KOPT-K1 (cell line): ENCODE data around the gene LGR4.
"Not testable (repeated sequence)": the region's sequence is repeated elsewhere in the genome, so short reads cannot be mapped to it uniquely, and the experiment has no call there.

Source experiments
- H3K27ac ChIP-seq: fragments of 200-600 bp; sonication (generic); 2 replicates; pipeline ENCODE4 v1.5.1; 2016; ENCODE audit warnings: antibody characterized with exemption, mild to moderate bottlenecking, low read depth, low read length; ENCODE audit not compliant: poor library complexity, severe bottlenecking
- H3K36me3 ChIP-seq: fragments of 200-600 bp; sonication (generic); 2 replicates; pipeline ENCODE4 v1.5.1; 2017; ENCODE audit warnings: antibody characterized with exemption, mild to moderate bottlenecking, low read length, moderate library complexity; ENCODE audit not compliant: insufficient read depth
- H3K9me3 ChIP-seq: fragments of 200-600 bp; sonication (generic); 2 replicates; pipeline ENCODE4 v1.5.1; 2017; ENCODE audit warnings: antibody characterized with exemption, low read length, mild to moderate bottlenecking; ENCODE audit not compliant: insufficient read depth, poor library complexity, severe bottlenecking

Gene LGR4

DNA sequence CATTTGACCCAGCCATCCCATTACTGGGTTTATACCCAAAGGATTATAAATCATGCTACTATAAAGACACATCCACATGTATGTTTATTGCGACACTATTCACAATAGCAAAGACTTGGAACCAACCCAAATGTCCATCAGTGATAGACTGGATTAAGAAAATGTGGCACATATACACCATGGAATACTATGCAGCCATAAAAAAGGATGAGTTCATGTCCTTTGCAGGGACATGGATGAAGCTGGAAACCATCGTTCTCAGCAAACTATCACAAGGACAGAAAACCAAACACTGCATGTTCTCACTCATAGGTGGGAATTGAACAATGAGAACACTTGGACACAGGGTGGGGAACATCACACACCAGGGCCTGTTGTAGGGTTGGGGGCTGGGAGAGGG, 145.5 kb downstream of the LGR4 start:
- not testable (repeated sequence) for H3K9me3 ChIP-seq, H3K27ac ChIP-seq
- H3K36me3 ChIP-seq: peaks cover 11% of the 10 kb centered on the region; the same call in 1 of the 2 replicates

DNA sequence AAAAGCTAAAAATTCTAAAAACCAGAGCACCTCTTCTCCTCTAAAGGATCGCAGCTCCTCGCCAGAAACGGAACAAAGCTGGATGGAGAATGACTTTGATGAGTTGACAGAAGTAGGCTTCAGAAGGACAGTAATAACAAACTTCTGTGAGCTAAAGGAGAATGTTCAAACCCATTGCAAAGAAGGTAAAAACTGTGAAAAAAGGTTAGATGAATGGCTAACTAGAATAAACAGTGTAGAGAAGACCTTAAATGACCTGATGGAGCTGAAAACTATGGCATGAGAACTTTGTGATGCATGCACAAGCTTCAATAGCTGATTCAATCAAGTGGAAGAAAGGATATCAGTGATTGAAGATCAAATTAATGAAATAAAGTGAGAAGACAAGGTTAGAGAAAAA, 150.4 kb downstream of the LGR4 start:
- not testable (repeated sequence) for H3K27ac ChIP-seq, H3K36me3 ChIP-seq, H3K9me3 ChIP-seq

DNA sequence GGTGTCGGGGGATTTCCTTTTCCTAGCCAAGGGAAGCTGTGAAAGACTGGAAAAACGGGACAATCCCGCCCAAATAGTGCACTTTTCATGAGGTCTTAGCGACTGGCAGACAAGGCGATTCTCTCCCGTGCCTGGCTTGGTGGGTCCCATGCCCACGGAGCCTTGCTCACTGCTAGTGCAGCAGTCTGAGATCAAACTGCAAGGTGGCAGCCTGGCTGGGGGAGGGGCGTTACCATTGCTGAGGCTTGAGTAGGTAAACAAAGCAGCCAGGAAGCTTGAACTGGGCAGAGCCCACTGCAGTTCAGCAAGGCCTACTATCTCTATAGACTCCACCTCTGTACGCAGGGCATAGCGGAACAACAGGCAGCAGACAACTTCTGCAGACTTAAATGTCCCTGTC, 151.2 kb downstream of the LGR4 start:
- H3K9me3 ChIP-seq, H3K27ac ChIP-seq, H3K36me3 ChIP-seq: not testable (repeated sequence)

DNA sequence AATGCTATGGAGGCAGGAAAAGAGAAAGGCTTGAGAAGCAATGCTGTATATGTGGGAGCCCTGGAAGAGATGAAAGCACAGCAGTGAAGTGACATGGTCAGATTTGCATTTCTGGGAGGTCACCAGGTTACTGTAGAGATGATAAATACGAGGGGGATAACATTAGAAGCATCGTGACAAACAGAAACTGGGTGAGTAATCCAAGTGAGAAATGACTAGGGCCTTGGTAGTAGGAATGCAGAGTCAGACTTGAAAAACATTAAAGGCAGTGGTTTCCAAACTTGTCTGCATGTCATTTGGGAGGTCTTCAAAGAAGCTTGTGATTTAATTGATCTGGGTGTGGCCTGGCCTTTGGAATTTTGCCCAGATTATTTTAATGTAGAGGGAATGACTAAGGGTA, 153.5 kb downstream of the LGR4 start:
- no peaks in the 10 kb centered on the region for H3K9me3 ChIP-seq
- H3K36me3 ChIP-seq: no peaks in the 10 kb centered on the region
- H3K27ac ChIP-seq: no peak overlapping the region

DNA sequence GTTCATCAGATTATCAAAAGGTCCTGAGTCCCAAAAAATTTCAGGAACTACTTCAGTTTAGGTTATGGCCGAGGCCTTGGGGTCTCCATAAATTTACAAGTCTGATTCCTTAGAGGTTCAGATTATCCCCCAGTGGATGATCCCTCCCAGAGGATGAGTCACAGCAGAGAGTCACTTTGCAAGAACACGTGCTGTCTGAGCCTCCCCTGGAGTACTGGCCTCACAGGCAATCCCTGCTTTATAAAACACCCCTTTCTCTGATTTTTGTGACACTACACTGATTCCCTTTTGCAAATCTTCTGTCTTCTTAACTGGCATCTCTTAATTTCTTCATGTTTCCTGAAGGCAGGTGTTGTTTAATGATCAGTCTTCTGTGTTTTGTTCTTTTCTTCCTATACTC, 154.8 kb downstream of the LGR4 start:
- no peaks in the 10 kb centered on the region for H3K36me3 ChIP-seq
- no peaks in the 10 kb centered on the region for H3K9me3 ChIP-seq
- no peak overlapping the region for H3K27ac ChIP-seq
